GM21515 (cell line): Measurements from ENCODE around the gene PHF11.
"Not testable (repeated sequence)": the region's sequence is repeated elsewhere in the genome, so short reads cannot be mapped to it uniquely, and the experiment has no call there.

Experiments used
- ATAC-seq: cut with Tn5 transposase; IDR thresholded peaks from one replicate; pipeline ENCODE4 v1.9.1; 2021; ENCODE audit not compliant: unreplicated experiment

The PHF11 gene

DNA sequence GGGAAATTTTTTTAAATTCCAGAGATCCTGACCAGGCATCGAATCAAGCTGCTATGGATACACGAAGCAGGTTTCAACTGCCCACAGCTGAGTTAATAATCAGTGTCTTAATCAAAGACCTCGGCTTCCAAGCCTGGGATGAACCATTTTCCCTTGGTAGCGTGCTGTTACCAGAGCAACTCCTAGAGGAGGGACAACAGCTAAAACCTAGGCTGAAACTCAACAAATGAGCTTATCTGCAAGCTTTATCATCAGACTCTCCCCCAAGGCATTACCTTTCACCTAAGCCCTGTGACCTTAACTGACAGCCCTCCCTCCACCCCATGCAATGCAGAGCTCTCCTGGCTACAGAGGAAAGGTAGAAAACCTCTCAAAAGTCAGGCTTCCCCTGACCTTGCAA lies 49.9 kb downstream of the PHF11 start:
- ATAC-seq, result no peak

DNA sequence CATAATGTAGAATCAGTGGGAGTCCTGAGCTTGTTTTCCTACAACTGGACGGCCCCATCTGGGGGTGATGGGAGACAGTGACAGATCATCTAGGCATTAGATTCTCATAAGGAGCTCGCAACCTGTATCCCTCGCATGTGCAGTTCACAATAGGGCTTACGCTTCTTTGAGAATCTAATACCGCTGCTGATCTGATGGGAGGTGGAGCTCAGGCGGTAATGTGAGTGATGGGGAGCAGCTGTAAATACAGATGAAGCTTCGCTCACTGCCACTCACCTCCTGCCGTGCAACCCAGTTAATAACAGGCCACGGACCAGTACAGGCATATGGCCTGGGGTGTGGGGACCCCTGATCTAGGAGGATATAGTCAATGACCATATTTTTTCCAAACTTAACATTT lies 50.8 kb downstream of the PHF11 start:
- no peak for ATAC-seq

DNA sequence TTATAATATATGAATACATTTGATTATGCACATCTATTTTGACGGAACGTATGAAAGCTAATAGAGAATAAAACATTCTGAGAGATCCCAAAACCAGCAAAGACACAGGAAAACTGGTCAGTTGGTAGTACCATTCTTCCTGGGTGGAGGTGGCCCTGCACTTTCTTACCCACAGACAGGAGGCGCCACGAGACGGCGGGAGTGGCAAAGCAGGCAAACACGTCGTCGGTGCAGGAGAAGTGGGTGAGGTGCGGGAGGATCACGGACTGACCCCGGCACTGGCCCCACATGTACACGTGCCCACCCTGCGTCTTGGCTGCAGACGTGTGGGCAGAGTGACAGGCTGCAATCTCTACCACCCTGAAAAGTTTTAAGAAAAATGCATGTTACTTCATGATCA lies 53.5 kb downstream of the PHF11 start:
- no peak for ATAC-seq

DNA sequence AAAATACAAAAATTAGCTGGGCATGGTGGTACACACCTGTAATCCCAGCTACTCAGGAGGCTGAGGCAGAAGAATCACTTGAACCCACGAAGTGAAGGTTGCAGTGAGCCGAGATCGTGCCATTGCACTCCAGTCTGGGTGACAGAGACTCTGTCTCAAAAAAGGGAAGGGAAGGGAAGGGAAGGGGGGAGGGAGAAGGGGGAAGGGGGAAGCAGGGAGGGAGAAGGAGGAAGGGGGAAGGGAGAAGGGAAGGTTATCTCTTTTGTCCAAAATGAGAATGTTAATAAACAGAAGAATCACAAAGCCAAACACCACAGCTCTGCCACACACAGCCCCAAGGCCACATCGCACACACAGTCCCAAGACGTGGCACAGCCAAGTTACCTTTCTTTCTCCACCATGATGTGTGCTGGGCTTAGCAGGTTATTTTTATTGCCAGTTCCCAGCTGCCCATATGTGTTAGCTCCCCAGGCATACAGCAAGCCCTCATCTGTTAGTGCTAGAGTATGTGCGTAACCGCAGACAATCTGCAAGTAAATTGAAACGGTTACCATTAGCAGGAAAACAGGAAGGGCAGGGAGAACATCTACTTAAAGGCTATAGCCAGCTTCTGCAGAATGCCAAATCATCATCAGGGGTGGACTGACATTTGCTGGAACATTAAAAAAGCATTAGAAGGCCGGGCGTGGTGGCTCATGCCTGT lies 55.3 kb downstream of the PHF11 start:
- no peak for ATAC-seq

DNA sequence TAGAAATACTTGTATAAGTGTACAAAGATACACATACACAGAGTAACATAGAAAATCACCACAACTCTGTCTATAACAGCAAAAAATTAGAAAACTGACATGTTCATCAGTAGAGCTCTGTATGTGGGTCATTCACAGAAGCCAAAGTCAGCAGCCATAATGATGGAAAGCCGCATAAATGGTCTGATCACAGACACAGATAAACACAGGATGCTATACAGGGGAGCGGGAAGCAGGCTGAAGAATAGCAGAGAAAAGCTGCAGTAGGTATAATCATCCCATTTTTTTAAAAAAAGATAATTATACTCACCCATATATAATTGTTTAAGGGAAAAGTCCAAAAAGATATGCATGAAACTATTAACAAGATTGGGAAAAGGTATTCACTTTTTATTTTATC lies 58.1 kb downstream of the PHF11 start:
- ATAC-seq, result no peak

DNA sequence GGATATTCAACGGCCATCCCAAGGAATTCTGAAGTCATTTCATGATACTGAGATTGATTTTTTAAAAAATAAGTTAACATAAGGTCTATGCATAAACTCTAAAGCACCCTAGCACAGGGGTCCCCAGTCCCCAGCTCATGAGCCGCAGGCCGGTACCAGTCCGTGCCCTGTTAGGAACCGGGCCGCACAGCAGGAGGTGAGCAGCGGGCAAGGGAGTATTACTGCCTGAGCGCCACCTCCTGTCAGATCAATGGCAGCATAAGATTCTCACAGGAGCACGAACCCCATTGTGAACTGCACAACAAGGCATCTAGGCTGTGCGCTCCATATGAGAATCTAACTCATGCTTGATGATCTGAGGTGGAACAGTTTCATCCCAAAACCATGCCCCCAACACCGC lies 58.6 kb downstream of the PHF11 start:
- ATAC-seq, result no peak

DNA sequence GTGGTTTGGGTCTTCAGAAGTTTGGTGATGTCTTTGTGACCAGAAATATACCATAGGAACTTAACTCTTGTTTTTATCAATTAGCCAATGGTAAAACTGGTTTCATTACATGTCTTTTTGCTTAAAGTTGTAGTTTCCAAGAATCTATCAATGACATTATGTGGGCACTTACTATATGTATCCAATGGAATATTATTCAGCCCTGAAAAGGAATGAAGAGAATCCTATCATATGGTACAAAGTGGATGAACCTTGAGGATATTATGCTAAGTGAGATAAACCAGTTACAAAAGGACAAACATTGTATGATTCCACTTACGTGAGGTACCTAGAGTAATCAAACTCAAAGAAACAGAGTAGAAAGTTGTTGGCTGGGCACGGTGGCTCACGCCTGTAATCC lies 63.3 kb downstream of the PHF11 start:
- ATAC-seq, result no peak

DNA sequence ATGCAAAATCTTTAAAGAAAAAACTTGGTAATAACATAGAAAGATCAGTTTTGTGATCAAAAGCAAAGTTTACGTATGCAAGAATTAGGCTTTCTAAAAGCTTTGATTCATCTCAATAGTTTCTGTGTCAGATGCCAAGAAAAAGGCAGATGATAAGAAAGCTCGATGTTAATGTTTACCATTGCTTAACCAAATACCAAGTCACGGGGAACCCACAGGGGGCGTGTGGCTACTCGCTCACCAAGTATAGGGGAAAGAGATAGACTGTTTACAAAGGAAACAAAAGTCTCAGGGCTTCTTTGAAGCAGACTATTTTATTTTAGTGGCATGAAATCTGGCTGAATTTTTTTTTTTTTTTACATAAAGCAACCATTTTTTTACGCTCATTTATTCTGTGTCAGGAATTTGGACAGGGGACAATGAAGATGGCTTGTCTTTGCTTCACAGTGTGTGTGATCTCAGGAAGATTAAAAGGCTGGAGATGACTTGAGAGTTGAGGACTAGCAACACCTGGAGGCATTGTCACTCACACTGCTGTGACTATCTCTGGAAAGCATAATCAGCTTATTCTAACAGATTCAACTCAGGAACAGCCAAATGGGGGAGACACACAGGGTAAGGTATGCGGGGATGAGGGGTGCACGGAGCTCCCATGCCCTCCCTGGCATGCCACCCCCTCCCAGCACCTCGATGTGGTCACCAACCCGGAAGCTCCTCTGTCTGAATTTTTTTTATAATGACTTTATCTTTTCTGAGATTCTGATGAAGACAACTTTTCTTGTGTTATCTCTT lies 64.7 kb downstream of the PHF11 start:
- no peak for ATAC-seq

DNA sequence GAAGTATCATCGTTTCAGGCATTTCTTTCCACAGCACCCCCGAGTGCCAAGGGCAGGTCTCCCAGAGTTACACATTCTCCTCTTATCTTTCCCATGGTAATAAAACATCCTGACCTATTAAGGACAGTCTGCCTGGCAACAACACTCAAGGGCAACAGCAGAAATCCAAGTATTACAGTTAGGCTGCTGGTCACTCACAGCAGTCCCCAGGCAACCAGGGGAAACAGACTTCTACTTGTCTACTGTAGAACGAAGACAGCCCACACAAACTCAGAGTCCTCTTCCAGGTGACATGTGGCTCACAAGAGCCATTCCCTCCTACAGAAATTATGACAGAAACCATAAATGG lies 65.3 kb downstream of the PHF11 start:
- ATAC-seq, result no peak

DNA sequence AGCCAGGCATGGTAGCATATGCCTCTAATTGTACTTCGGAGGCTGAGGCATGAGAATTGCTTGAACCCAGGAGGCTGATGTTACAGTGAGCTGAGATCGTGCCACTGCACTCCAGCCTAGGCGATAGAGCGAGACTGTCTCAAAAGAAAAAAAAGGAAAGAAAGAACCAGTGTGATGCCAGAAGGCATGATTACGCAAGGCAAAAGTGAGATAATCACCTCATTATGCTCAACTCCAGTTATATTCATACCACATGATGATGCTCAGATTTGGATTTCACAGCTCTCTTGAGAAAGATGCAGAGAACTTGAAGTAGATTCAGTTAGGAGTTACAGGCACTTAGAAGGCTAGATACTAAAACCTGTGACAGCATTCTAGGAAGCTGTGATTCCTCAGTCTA lies 67.8 kb downstream of the PHF11 start:
- ATAC-seq, result no peak

DNA sequence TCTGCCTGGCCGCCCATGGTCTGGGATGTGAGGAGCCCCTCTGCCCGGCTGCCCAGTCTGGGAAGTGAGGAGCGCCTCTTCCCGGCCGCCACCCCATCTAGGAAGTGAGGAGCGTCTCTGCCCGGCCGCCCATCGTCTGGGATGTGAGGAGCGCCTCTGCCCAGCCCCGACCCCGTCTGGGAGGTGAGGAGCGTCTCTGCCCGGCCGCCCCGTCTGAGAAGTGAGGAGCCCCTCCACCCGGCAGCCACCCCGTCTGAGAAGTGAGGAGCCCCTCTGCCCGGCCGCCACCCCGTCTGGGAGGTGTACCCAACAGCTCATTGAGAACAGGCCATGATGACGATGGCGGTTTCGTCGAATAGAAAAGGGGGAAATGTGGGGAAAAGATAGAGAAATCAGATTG lies 69.7 kb downstream of the PHF11 start:
- not testable (repeated sequence) for ATAC-seq

DNA sequence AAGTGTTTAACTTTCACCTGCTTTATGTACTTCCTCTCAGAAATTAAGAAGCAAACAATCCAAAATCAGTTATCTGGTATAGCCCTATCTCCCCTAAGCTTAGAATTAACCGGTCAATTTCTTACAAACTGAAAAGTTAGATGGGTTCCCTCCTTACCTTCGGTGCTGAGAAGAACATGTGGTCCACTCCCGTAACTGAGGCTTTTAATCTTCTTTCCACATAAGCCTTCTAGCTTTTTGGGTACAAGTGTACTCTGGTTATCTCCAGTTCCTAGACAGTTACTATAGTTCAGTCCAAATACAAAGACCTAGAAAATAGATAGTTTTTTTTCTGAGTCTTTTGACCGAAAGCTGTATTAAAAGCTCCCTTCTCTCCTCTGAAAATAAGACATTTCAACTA lies 70.7 kb downstream of the PHF11 start:
- no peak for ATAC-seq

DNA sequence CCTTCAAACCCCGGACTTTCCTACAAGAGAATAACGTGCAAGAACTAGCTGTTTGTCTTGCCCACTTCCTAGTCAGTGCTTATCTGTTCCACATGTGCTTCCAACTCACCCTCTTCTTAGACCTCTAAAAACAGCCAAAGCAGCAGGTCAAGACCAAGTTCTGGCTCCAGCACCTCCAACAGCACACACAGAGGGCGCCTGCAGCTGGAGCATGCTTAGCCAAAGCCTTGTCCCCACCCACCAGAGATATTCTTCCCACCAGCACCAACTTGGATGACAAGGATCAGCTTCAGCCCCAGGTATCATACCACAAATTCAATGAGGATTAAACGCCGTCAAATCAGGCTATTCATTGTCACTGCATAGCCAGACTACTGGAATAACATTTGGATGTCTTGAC lies 71.7 kb downstream of the PHF11 start:
- no peak for ATAC-seq

DNA sequence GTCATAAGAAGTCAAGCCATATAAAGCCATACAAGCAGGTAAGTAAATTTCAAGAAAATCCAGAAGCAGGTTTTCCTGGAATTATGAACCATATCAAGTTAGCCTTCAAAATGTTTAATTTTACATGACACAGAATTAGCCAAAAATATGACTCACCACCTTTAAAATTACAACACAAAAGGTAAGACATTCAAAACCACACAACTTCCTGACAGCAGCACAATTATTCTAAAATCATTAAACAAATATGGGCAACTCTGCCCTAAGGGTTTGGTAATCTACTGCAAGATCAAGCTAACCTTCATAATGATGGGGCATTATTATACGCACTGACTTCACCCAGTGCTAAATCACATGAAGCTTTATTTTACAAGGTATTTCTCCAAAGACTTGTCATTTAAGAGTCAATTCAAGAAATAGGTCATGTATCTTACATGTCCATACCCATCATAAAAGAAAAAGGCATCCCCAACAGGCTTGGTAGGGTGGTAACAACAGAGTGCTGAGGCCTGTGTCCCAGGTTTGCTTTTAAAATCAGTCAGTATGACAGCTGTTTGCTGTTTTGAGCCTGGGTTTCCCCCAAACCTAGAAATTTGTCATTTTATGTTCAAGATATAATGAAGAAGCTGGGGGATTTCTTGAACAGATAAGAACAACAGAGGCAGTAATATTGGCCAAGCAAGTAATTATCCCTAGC lies 74.4 kb downstream of the PHF11 start:
- no peak for ATAC-seq

DNA sequence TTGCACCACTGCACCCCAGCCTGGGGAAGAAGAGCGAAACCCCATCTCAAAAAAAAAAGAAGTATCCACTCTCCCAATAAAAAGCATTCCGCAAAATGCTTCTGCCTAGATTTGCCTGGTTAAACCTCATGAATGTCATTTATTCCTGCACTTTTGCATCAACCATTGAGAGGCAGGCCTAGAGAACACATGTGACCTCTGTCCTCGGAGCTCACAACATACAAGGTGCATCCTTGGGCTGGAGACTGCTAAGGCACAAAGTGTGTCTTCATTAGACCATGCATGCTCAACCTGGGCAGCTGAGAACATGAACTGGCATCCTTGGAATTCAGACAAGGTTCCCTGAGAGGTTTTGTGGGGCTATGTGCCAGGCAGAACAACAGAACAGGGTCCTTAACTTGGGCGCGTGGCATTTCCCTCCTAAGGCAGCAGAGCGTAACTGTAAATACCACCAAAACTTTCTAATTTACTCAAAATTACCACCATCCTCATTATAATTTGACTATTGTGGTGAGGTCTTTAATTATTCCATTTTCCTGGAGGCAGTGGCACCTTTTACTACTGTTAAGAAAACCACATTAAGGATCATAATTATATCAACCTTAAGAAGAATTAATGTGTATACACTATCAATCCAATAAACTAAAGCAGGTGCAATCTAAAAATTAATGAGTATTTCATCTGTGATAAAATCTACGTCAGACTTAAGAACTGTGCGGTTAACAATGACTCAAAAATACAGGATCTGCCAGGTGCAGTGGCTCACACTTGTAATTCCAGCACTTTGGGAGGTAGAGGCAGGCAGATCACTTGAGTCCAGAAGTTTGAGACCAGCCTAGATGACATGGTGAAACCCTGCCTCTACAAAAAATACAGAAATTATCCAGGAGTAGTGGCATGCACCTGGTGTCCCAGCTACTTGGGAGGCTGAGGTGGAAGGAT lies 75.8 kb downstream of the PHF11 start:
- ATAC-seq, result no peak
